Endothelial cell of umbilical vein (primary cell): Measurements from ENCODE around the gene TMEM132A. TPM values are rescaled to one million over a fixed set of nuclear protein-coding genes. Genes with fewer than 3 reads are reported as not detected.

Experiments used
- BruUV-seq: library from RNA; stranded (reverse); fragments of 400-500 nt; replicated peaks from 2 replicates; lab custom pipeline; 2021; lab: Mats Ljungman, UMichigan
- CTCF ChIA-PET: fragments of 300-600, 350-600 bp; sonication (Branson Sonifier 250); formaldehyde crosslinking; loops from one replicate; lab custom pipeline; 2021; ENCODE audit warnings: antibody characterized with exemption, inconsistent platforms; lab: Charles Lee
- POLR2A ChIA-PET: fragments of 300-600, 350-600 bp; sonication (Branson Sonifier 250); formaldehyde crosslinking; loops from one replicate; lab custom pipeline; 2021; ENCODE audit warnings: antibody characterized with exemption, inconsistent platforms; lab: Charles Lee
- DNase-seq: peaks from one replicate; pipeline ENCODE4 v3.0.0-alpha.2; 2011; ENCODE audit warnings: low read depth, low spot score
- FAIRE-seq: peaks from 2 replicates; lab custom pipeline; 2011; peaks lifted over from hg19 to GRCh38; lab: Jason Lieb, UNC
- H2AFZ ChIP-seq: 2 replicates; pipeline ENCODE4 v1.6.0; 2012; ENCODE audit warnings: low read depth, low read length, control low read depth, inconsistent platforms
- H3K27ac ChIP-seq: 2 replicates; pipeline ENCODE4 v1.5.1; 2011; ENCODE audit warnings: low read depth, mild to moderate bottlenecking, control low read depth, low read length, moderate library complexity; ENCODE audit not compliant: insufficient read depth
- H3K27me3 ChIP-seq, 2 experiments: 2 replicates each; pipeline versions ENCODE4 v1.6.0 to v1.6.1; 2011; ENCODE audit warnings: low read length in 2 of 2, mixed read lengths in 1 of 2; ENCODE audit not compliant: control insufficient read depth in 2 of 2, insufficient read depth in 2 of 2
- H3K36me3 ChIP-seq, 2 experiments: 2 replicates in 1 of 2; 3 replicates in 1 of 2; pipeline ENCODE4 v1.5.1; 2011; ENCODE audit warnings: low read length in 2 of 2, mild to moderate bottlenecking in 1 of 2, moderate library complexity in 1 of 2; ENCODE audit not compliant: control insufficient read depth in 2 of 2, insufficient read depth in 2 of 2; ENCODE audit errors: extremely low read depth in 1 of 2
- H3K4me1 ChIP-seq: 3 replicates; pipeline ENCODE4 v1.5.1; 2011; ENCODE audit warnings: mild to moderate bottlenecking, low read length; ENCODE audit not compliant: control insufficient read depth, insufficient read depth; ENCODE audit errors: extremely low read depth
- H3K4me2 ChIP-seq: 2 replicates; pipeline ENCODE4 v1.6.1; 2011; ENCODE audit warnings: low read length, control low read depth, mixed read lengths; ENCODE audit not compliant: insufficient read depth
- H3K4me3 ChIP-seq, 3 experiments: fragments of 200-600 bp in 1 of 3; sonication (generic), shearing (Covaris generic) in 1 of 3; replicated peaks in 1 of 3; 2 replicates each; pipeline ENCODE4 v1.5.1; 2011 to 2016; ENCODE audit warnings: control low read depth in 3 of 3, low read length in 3 of 3, mild to moderate bottlenecking in 2 of 3, inconsistent platforms in 1 of 3, low read depth in 1 of 3, moderate library complexity in 1 of 3; ENCODE audit not compliant: insufficient read depth in 1 of 3
- H3K79me2 ChIP-seq: 2 replicates; pipeline ENCODE4 v1.6.0; 2012; ENCODE audit warnings: low read length, inconsistent platforms; ENCODE audit not compliant: control insufficient read depth, insufficient read depth
- H3K9ac ChIP-seq: replicated peaks from 2 replicates; pipeline ENCODE3; 2011; ENCODE audit warnings: low read length, control low read depth; ENCODE audit not compliant: insufficient read depth; ENCODE audit errors: extremely low read depth
- H3K9me1 ChIP-seq: replicated peaks from 3 replicates; pipeline ENCODE4 v1.6.0; 2011; ENCODE audit warnings: mild to moderate bottlenecking, low read length; ENCODE audit not compliant: control insufficient read depth, insufficient read depth; ENCODE audit errors: extremely low read depth
- H3K9me3 ChIP-seq: replicated peaks from 2 replicates; pipeline ENCODE4 v1.5.1; 2012; ENCODE audit warnings: low read length, inconsistent platforms; ENCODE audit not compliant: control insufficient read depth, insufficient read depth
- H4K20me1 ChIP-seq: replicated peaks from 2 replicates; pipeline ENCODE3; 2011; ENCODE audit warnings: mild to moderate bottlenecking, low read length; ENCODE audit not compliant: control insufficient read depth, insufficient read depth; ENCODE audit errors: extremely low read depth
- CTCF ChIP-seq, 2 donors: IDR thresholded peaks; 1 replicate in 1 of 2; 2 replicates in 1 of 2; pipeline ENCODE4 v1.5.1; 2011; ENCODE audit warnings: low read length in 2 of 2, mild to moderate bottlenecking in 2 of 2, moderate library complexity in 2 of 2, control low read depth in 1 of 2, inconsistent platforms in 1 of 2, low read depth in 1 of 2; ENCODE audit not compliant: insufficient read depth in 1 of 2; ENCODE audit errors: extremely low read depth in 1 of 2
- EZH2 ChIP-seq: IDR thresholded peaks from 2 replicates; pipeline ENCODE4 v1.6.1; 2012; ENCODE audit warnings: borderline replicate concordance, low read depth, mild to moderate bottlenecking, moderate library complexity, low read length, inconsistent platforms; ENCODE audit not compliant: severe bottlenecking
- FOS ChIP-seq: IDR thresholded peaks from 2 replicates; pipeline ENCODE4 v1.6.1; 2011; ENCODE audit warnings: mild to moderate bottlenecking, low read length, moderate library complexity, borderline replicate concordance; ENCODE audit not compliant: insufficient read depth
- GATA2 ChIP-seq: IDR thresholded peaks from 2 replicates; pipeline ENCODE4 v1.7.0; 2011; ENCODE audit warnings: low read depth, mild to moderate bottlenecking, moderate library complexity, mixed read lengths, low read length; ENCODE audit not compliant: insufficient read length, insufficient read depth
- JUN ChIP-seq: IDR thresholded peaks from 2 replicates; pipeline ENCODE4 v1.6.1; 2011; ENCODE audit warnings: borderline replicate concordance, low read depth; ENCODE audit not compliant: insufficient read length, insufficient read depth
- MAX ChIP-seq: IDR thresholded peaks from 2 replicates; pipeline ENCODE4 v1.6.1; 2011; ENCODE audit not compliant: insufficient read depth, insufficient read length
- MYC ChIP-seq: IDR thresholded peaks from one replicate; pipeline ENCODE4 v1.6.1; 2011; ENCODE audit warnings: mild to moderate bottlenecking, low read depth, low read length
- POLR2A ChIP-seq: IDR thresholded peaks from 2 replicates; pipeline ENCODE4 v1.6.1; 2012; ENCODE audit warnings: low read depth, mild to moderate bottlenecking, control low read depth, low read length
- POLR2AphosphoS5 ChIP-seq: IDR thresholded peaks from 2 replicates; pipeline ENCODE4 v1.6.1; 2012; ENCODE audit warnings: low read depth, mild to moderate bottlenecking, control low read depth, low read length, moderate library complexity; ENCODE audit not compliant: insufficient read depth
- dilution Hi-C: fragments of 300-500 bp; cut with MboI; formaldehyde crosslinking; loops from one replicate; pipeline ENCODE4 v1.15.0; 2019; ENCODE audit warnings: low sequenced_read_pairs; ENCODE audit not compliant: extremely low pct_ligation_motif_present
- intact Hi-C: fragments of 100-400 bp; cut with micrococcal nuclease; formaldehyde crosslinking; loops from one replicate; pipeline ENCODE4 v1.10.0; 2022
- polyA plus RNA-seq, 4 experiments: library from polyadenylated mRNA; depleted of rRNA in 3 of 4; stranded (reverse) in 3 of 4; unstranded in 1 of 4; fragments of >200 nt; gene quantifications; 2 replicates each; pipeline versions ENCODE4 v1.2.1 to v1.2.3, GENCODE V29; 2011 to 2012; ENCODE audit warnings: missing spikeins in 1 of 4
- total RNA-seq: library from RNA; stranded (reverse); gene quantifications from 2 replicates; pipeline ENCODE4 v1.2.3, GENCODE V29; 2021

Gene TMEM132A
- total and polyA plus RNA-seq, 2 donors (not counting 3 experiments of a cell fraction or from before 2014, with no cell fraction given), result 74.3 to 106 TPM

- H4K20me1 ChIP-seq, result no peaks in the 10 kb centered on the region
- H3K79me2 ChIP-seq, result no peaks in the 10 kb centered on the region
- H3K27ac ChIP-seq, result no peak within 1 kb of the TSS
- H3K4me3 ChIP-seq, result peak within 1 kb of the TSS; percentile 34 to 56 (median 52)
- no peaks in the 10 kb centered on the region for H3K9me3 ChIP-seq
- peaks cover 2 to 11% of the 10 kb centered on the region in 2 experiments for H3K27me3 ChIP-seq
- intact Hi-C loops, result no loop called here
- FAIRE-seq, result peak; percentile 66
- DNase-seq, result peak; percentile 37
- BruUV-seq, result no TSS peak
- peaks cover 10% of the 10 kb centered on the region for H3K4me1 ChIP-seq
- peak within 1 kb of the TSS; percentile 97 for H2AFZ ChIP-seq
- dilution Hi-C loops, result no loop called here
- no peaks in the 10 kb centered on the region for H3K9me1 ChIP-seq
- POLR2A ChIA-PET, result no interaction called here
- peak within 1 kb of the TSS; percentile 84 for H3K4me2 ChIP-seq
- no peaks in the 10 kb centered on the region for H3K36me3 ChIP-seq
- TF ChIP-seq MYC (no peak), JUN (no peak), POLR2AphosphoS5 (no peak), POLR2A (no peak), GATA2 (no peak), EZH2 (no peak), MAX (no peak), CTCF (IDR thresholded peaks at IDR 0.05; ENCODE audit: extremely low read depth in 1 of 2, insufficient read depth in 1 of 2, low read depth in 1 of 2, low read length in 2 of 2) (no peak), FOS (no peak)
- CTCF ChIA-PET, result no interaction called here
- peak within 1 kb of the TSS; percentile 50 for H3K9ac ChIP-seq
Observed at GRCh38 chr11:60951904-60952741, 27.9 kb downstream of the TMEM132A start, which contains the start of gene SLC15A3. Gene SLC15A3 (minus strand): TSS chr11:60952176. CDS start chr11:60951551, 625 bp downstream.
